Right renal pelvis (tissue), 4 donors: ENCODE data around the gene THAP7. TPM values are rescaled to one million over a fixed set of nuclear protein-coding genes. Genes with fewer than 3 reads are reported as not detected.

ENCODE experiments used
- DNase-seq, 4 donors: peaks; one replicate each; pipeline ENCODE4 v3.0.0-alpha.2; 2013; ENCODE audit warnings: low read depth in 4 of 4, low spot score in 3 of 4, missing footprints in 1 of 4
- polyA plus RNA-seq, 4 donors: library from polyadenylated mRNA; unstranded; fragments of 120-200 nt; gene quantifications; one replicate each; pipeline ENCODE4 v1.2.1, GENCODE V29; 2013; ENCODE audit not compliant: insufficient read length in 4 of 4

The THAP7 gene
- polyA plus RNA-seq, 4 donors = 17.9 to 24.1 (median 19.4) TPM

GRCh38 chr22:20995329-20996030 lies 6.4 kb downstream of the THAP7 start:
- DNase-seq = no peak

- no peak for DNase-seq
These were observed 7.0 kb downstream of the THAP7 start for GRCh38 chr22:20994902-20995241.

GRCh38 chr22:20994128-20994901 lies 7.6 kb downstream of the THAP7 start:
- DNase-seq = no peak

GRCh38 chr22:20993304-20994127 lies 8.4 kb downstream of the THAP7 start:
- DNase-seq = no peak

GRCh38 chr22:20992456-20993303 lies 9.2 kb downstream of the THAP7 start:
- DNase-seq = no peak

- no peak for DNase-seq
These were observed 9.9 kb downstream of the THAP7 start for GRCh38 chr22:20992056-20992442.

GRCh38 chr22:20991252-20992055 lies 10.5 kb downstream of the THAP7 start:
- DNase-seq = no peak

GRCh38 chr22:20990184-20991180 lies 11.4 kb downstream of the THAP7 start:
- DNase-seq = no peak

- no peak for DNase-seq
These were observed 12.4 kb downstream of the THAP7 start for GRCh38 chr22:20989323-20990138.

GRCh38 chr22:20988573-20989322 lies 13.2 kb downstream of the THAP7 start:
- no peak for DNase-seq

- no peak for DNase-seq
These were observed 14.5 kb downstream of the THAP7 start for GRCh38 chr22:20987375-20987774.

- DNase-seq = no peak
These were observed 15.6 kb downstream of the THAP7 start for GRCh38 chr22:20986365-20986764.

GRCh38 chr22:20985720-20986119 lies 16.2 kb downstream of the THAP7 start:
- no peak for DNase-seq

GRCh38 chr22:20983081-20983771 lies 18.7 kb downstream of the THAP7 start:
- DNase-seq = no peak

GRCh38 chr22:20982563-20982882 lies 19.4 kb downstream of the THAP7 start:
- DNase-seq = no peak

- DNase-seq = peak; percentile 61 to 79 (median 66)
These were observed 19.9 kb downstream of the THAP7 start, which contains the start of gene LZTR1 for GRCh38 chr22:20981787-20982562. Gene LZTR1 (plus strand): TSS chr22:20982297. CDS start chr22:20982372, 75 bp downstream.
